Measurements from ENCODE around the gene TPP1. TPM values are rescaled to one million over a fixed set of nuclear protein-coding genes. Genes with fewer than 3 reads are reported as not detected.

Gene TPP1
- polyA plus RNA-seq, 3 donors: 218 to 359 (median 271) TPM

GRCh38 chr11:6655790-6656583 is 36.8 kb upstream of the TPP1 start, which contains the start of gene DCHS1:
Gene DCHS1, minus strand, starts transcription at chr11:6655809. Its CDS starts 14,196 bp downstream, at chr11:6641613.
- H3K9ac ChIP-seq (ENCODE audit: insufficient read depth, low read length, poor library complexity, severe bottlenecking): no peak within 1 kb of the TSS
- peaks cover 0 to 4% (median 0%) of the 10 kb centered on the region in 7 donors for H3K9me3 Mint-ChIP-seq
- peak within 1 kb of the TSS; percentile 62 for H2AFZ ChIP-seq (ENCODE audit: insufficient read depth, low read depth, low read length, poor library complexity, severe bottlenecking)
- intact Hi-C loops (cut with micrococcal nuclease): no loop called here
- peak in 1 of 3 donors; percentile 23 for DNase-seq
- no peak within 1 kb of the TSS for H3K27ac ChIP-seq (ENCODE audit: low read depth in 1 of 2, low read length in 2 of 2)
- peaks cover 31% of the 10 kb centered on the region in 2 donors for H3K27me3 ChIP-seq (ENCODE audit: control insufficient read depth in 2 of 2, insufficient read depth in 2 of 2, low read length in 2 of 2)
- peak within 1 kb of the TSS; percentile 70 to 88 for H3K4me3 Mint-ChIP-seq
- no peak within 1 kb of the TSS for H3K27ac Mint-ChIP-seq
- H3K9me3 ChIP-seq (replicated peaks in 1 of 2; ENCODE audit: control insufficient read depth in 1 of 2, insufficient read depth in 1 of 2, low read length in 2 of 2): peaks cover 0 to 5% of the 10 kb centered on the region in 2 donors
- WGBS (ENCODE audit: insufficient coverage): 13% methylated on average over 27 of the region's 56 CpGs
- no peak for TF ChIP-seq CTCF (IDR thresholded peaks at IDR 0.05)
- no peaks in the 10 kb centered on the region for H3K36me3 Mint-ChIP-seq
- peak within 1 kb of the TSS; percentile 58 for H3K4me2 ChIP-seq (replicated peaks; ENCODE audit: extremely low read depth, low read length, poor library complexity, severe bottlenecking)
- H3K4me1 Mint-ChIP-seq: peaks cover 9% of the 10 kb centered on the region
- H3K27me3 Mint-ChIP-seq (ENCODE audit: low read depth in 3 of 3): peaks cover 15 to 16% (median 15%) of the 10 kb centered on the region in 3 donors
- H3K4me3 ChIP-seq (replicated peaks in 1 of 3; ENCODE audit: low read depth in 2 of 3, low read length in 3 of 3): peak within 1 kb of the TSS in 2 of 3 experiments; percentile 16 to 51
- H4K20me1 ChIP-seq (ENCODE audit: insufficient read depth, low read length): no peaks in the 10 kb centered on the region
- no peaks in the 10 kb centered on the region for H3K79me2 ChIP-seq (ENCODE audit: insufficient read depth, low read length)
- peaks cover 4 to 10% of the 10 kb centered on the region in 2 donors for H3K4me1 ChIP-seq (ENCODE audit: control insufficient read depth in 1 of 2, insufficient read depth in 2 of 2, low read length in 2 of 2)
- H3K36me3 ChIP-seq (replicated peaks in 1 of 2; ENCODE audit: control insufficient read depth in 1 of 2, insufficient read depth in 2 of 2, low read length in 2 of 2): no peaks in the 10 kb centered on the region

- Histone ChIP-seq H3K36me3 (replicated peaks in 1 of 2; ENCODE audit: control insufficient read depth in 1 of 2, insufficient read depth in 2 of 2, low read length in 2 of 2) (no peaks in the 10 kb centered on the region), H3K4me2 (replicated peaks; ENCODE audit: extremely low read depth, low read length, poor library complexity, severe bottlenecking) (peak overlapping the region; percentile 58), H3K9ac (ENCODE audit: insufficient read depth, low read length, poor library complexity, severe bottlenecking) (no peak overlapping the region), H4K20me1 (ENCODE audit: insufficient read depth, low read length) (no peaks in the 10 kb centered on the region), H3K4me1 (ENCODE audit: control insufficient read depth in 1 of 2, insufficient read depth in 2 of 2, low read length in 2 of 2) (peaks cover 4 to 10% of the 10 kb centered on the region in 2 donors), H3K27me3 (ENCODE audit: control insufficient read depth in 2 of 2, insufficient read depth in 2 of 2, low read length in 2 of 2) (peaks cover 31% of the 10 kb centered on the region in 2 donors), H3K9me3 (replicated peaks in 1 of 2; ENCODE audit: control insufficient read depth in 1 of 2, insufficient read depth in 1 of 2, low read length in 2 of 2) (peaks cover 0 to 5% of the 10 kb centered on the region in 2 donors), H2AFZ (ENCODE audit: insufficient read depth, low read depth, low read length, poor library complexity, severe bottlenecking) (peak overlapping the region; percentile 62), H3K27ac (ENCODE audit: low read depth in 1 of 2, low read length in 2 of 2) (no peak overlapping the region), H3K79me2 (ENCODE audit: insufficient read depth, low read length) (no peaks in the 10 kb centered on the region), H3K4me3 (replicated peaks in 1 of 3; ENCODE audit: low read depth in 2 of 3, low read length in 3 of 3) (peak overlapping the region in 1 of 3 experiments; percentile 48)
- H3K9me3 Mint-ChIP-seq: peaks cover 0 to 4% (median 0%) of the 10 kb centered on the region in 7 donors
- H3K4me3 Mint-ChIP-seq: no peak overlapping the region
- H3K4me1 Mint-ChIP-seq: peaks cover 9% of the 10 kb centered on the region
- DNase-seq: peak; percentile 31 to 75 (median 46)
- peaks cover 15 to 16% (median 15%) of the 10 kb centered on the region in 3 donors for H3K27me3 Mint-ChIP-seq (ENCODE audit: low read depth in 3 of 3)
- WGBS (ENCODE audit: insufficient coverage): 5% methylated on average over 64 of the region's 84 CpGs
- intact Hi-C loops (cut with micrococcal nuclease): no loop called here
- TF ChIP-seq CTCF (IDR thresholded peaks at IDR 0.05): no peak
- H3K27ac Mint-ChIP-seq: no peak overlapping the region
- no peaks in the 10 kb centered on the region for H3K36me3 Mint-ChIP-seq
These were observed 36.0 kb upstream of the TPP1 start for GRCh38 chr11:6655020-6655789.
